ENCODE results near the gene PCDH15.

Gene PCDH15

DNA sequence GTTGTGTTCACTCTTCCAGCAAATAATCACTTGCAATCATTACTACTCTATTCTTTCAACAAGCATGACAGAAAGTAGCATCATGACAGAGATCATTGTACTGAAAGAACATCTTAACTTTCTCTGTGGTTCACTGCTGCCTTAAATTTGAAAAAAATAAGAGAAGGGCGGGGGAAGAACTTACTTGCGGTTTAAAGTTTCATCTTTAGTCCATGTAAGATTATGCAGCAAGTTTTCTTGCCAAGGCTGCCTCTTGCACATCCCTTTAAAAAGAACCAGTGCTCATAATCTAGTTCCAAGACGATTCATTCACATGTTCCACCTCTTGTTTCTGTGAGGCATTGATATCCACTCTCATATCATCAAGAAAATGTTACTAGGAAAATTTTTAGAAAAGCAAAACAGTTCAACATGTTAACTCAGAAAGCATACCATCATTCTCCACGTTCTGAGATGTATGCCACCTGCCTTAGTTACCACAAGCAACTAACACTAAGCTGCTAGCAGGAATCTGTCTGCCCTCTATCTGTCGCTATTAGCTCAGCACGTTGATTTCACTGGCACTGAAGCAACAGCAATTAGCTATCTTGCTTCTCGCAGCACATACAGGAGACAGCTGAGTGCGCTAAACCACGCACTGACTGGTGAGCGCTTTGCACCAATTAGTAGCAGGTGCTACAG is at the start of gene PCDH15:
TSS of gene PCDH15 (minus strand) at position 491 of the 681 bp plus-strand sequence. CDS start 136,969 bp downstream, outside the sequence.
- no peak for DNase-seq

DNA sequence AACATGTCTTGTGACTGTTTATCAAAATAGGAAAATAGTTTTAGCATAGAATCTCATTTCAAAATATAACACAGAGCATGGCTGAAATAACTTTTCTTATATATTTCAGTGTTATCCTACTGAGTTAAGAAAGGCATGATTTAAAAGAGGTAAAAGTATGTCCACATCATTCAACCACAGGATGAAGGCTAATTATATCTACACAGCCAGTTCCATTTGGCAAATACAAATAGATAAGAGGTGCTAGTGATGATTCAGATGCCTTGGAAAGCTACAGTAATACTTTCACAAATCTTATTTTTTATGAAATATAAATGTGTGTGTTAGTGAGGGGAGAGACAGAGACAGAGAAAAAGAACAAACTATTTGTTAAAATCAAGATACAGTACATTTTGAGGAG is 42.9 kb upstream of the PCDH15 start:
- no peak for DNase-seq

DNA sequence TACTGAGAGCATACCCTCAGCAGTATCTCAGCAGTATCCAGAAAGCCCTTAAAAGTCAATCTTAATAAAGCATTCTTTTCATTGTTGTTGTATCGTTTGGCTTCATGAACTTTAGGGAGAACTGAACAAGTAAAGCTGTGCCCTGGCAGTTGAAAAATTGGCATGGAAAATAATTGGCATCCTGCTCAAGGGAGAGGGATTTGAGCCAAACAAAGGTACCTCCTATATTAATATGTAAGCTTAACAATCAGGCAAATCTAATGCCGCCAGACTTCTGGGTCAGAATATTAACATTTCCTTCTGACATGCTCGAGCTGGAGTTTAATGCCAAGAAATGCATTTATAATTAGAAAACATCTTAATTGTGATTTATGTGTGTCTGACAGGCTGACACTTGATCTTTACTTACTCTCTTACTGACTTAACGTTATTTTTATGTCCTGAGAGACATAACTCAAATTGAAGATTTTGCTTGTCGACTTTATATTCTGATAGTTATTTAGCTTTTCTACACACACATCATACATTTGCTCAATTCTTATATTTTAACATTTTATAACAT is 42.1 kb upstream of the PCDH15 start:
- DNase-seq = no peak

DNA sequence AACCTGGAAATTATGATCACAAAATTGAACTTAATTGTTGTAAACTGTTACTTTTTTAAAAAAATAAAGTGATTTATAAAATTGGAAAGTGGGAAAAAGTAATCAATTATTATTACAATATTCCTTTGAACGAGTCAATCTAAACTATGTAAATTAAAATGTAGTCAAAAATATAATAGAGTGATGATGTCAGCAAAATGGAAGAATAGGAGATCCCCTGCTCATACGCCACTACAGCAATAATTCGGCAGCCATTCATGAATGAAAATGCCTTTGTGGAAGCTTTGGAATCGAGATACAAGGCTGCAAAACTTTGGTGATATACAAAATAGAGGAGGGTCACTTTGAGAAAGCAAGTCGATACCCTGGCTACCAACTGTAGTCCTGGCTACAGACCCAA is 36.4 kb upstream of the PCDH15 start:
- DNase-seq = no peak

DNA sequence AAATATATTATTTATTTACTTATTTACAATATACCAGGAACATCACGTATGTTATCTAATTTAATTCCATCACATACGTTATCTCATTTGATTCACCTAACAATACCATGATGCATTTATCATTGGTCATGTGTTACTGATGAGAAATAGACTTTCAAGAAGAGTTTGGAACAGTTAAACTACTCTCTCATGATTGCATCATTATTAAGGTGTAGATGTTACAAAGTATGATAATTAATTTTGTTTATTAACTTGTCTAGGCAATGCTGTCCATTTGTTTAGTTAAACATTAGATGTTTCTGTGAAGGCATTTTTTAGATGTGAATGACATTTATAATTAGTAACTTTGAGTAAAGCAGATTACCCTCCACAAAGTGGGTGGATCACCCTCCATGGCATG is 32.0 kb upstream of the PCDH15 start:
- no peak for DNase-seq

DNA sequence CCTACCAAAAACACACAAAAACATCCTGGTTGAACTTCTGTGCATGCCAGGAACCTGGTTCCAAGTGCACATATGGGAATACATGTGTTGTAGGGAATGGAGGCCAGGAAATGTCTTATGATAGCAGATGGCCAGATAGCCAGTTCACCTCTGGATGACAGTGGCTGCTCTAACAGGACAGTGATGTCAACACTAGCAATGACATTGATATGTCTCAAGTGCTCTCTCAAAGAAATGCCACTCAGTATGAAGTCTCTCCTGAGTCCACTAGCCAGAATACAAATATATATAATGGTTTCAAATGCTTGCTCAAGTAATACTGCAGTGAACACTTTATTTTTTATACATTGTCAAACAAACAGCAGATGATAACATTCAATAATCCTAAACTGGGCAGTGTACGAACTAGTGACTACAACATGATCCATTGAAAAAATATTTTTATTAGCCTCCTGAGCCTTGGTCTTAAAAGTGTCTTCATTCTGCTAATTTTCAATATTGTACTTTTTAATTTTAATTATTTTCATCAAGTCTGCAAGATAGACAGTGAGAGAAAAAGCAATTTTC is 26.0 kb upstream of the PCDH15 start:
- no peak for DNase-seq

DNA sequence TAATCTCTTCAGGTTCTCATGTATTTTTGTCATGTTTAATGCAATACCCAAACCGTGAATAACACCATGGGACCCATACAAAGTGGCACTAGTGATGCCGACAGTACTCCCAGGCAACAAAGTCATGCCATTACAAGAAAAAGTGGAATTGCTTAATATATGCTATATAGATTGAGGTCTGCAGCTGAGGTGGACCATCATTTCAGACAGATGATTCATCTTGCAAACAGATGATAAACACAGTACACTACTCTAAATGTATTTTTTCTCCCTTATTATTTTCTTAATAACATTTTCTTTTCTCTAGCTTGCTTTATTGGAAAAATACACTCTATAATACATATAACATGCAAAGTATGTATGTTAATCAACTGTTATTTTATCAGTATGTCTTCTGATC is 14.6 kb upstream of the PCDH15 start:
- DNase-seq = no peak

DNA sequence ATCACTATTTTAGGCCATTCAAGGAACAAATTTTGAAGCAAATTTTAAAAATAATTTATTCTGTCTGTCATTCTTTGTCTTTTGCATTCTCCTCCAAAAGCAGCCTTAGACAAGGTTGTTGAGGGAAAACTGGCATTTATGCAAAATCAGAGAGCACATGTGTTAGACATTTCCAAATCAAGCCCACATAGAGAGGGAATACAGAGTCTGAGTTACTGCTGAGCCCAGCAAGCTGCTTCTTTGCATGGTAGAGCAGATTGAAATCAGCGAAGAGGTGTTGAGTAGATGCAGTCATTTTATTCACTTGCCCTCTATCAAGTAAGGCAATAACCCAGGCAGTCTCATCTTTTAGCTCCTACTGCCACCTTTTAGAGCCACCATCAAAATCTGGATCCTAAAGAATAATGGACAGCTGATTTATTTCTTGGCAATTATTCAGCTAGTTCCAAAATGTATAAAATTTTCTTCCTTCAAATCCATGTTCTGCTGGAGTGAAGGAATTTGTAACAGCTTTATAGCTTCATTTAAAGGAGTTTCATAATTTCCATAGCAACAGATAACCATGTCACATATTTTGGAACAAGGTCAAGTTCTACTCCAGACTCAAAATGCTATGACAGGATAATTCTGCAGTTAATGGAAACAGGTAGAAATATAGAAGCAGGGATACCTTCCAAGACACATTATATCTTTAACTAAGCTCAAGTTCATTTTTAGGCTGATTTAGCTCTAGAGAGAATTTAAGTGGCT is 7.3 kb upstream of the PCDH15 start:
- no peak for DNase-seq

DNA sequence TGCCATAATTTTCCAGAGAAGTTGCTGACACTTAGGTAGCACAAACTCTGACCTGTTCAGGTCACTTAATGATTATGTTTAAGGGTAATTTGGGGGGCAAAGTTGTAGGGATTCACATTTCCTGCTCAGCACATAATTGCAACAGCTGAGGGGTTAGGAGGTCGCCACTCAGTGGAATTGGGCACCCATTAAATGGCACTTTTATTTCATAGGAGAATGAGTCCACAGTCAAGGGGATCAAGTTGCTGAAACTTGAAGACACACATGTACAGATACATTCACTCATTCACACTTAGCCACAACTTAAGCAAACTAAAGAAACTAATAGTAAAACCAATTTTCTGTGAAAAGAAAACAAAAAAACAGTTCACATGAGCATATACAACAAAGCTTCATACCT is 1.5 kb downstream of the PCDH15 start:
- DNase-seq = no peak

DNA sequence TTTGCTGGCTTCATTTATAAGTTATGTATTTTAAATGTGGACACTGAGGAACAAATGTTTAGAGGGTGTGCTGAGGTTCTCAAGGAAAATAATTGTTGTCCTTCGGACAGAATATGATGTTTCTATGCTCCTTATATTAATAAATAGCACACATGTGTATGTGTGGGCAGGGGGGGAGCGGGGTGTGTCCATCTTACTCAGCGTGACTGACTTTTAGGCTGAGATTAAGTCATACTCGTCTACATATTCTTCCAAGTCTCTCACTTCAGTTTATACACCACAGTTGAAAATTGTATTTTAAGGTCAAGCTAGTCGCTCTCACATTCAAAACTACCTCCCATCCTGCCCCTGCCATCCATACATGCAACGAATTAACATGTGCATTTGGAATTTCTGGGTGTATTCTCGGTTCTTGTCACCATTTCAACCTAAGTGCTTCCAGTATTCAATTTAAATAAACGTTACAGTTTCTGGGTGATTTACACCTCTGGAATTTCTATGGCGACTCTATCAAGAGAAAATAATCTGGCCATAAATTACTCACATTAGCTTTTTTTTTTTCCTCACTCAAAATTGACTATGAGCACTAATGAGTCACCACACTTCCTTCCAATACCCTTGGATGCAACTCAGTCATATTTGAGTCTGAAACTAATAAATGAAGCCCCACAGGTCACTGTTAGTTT is 3.3 kb downstream of the PCDH15 start:
- DNase-seq = no peak

DNA sequence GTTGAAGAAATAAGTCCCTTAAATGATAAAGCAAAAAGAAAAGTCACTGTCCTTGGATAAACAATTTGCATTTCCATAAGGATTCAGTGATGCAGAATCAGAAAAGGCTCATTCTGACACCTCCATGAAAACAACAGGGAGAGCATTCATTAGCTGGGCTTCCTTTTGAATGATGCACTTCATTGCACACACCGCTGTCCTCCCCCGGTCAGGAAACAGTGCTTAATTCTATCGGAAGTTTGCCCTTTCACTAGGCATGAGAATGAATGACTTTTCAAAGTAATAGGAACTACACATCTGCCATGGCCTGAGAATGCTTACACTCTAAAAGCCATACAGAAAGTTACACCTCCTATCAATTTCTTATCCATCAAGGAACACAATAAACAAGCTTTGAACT is 4.2 kb downstream of the PCDH15 start:
- DNase-seq = no peak

DNA sequence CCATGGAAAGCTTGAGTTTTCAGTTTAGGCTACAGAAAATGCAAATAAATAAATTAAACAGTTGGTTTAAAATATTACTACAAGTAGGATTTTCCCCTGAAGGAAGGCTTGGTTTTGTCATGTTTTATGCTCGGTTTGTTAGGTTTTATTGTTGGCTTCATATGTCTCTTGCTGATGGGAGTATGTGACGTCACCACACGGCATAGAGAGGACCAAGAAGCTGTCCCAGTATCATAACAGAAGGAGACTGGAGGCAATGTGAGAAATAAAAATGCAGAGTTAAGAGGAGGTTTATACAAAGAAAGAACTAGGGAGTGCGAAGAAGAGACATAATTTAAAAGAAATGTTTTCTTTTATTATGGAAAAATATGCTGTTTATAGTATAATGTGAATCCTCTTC is 24.4 kb downstream of the PCDH15 start:
- DNase-seq = no peak

DNA sequence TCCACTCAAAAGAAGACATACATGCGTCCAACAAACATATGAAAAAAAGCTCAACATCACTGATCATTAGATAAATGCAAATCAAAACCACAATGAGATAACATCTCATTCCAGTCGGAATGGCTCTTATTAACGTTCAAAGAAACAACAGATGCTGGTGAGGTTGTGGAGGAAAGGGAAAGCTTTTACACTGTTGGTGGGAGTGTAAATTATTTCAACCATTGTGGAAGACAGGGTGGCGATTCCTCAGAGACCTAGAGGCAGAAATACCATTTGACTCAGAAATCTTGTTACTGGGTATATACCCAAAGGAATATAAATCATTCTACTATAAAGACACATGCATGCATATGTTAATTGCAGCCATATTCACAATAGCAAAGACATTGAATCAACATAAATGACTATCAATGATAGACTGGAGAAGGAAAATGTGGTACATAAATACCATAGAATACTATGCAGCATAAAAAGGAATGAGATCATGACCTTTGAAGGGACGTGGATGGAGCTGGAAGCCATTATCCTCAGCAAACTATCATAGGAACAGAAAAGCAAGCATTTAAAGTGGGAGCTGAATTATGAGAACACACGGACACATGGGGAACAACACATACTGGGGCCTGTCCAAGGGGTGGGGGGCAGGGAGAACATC is 28.4 kb downstream of the PCDH15 start:
- DNase-seq = no peak

DNA sequence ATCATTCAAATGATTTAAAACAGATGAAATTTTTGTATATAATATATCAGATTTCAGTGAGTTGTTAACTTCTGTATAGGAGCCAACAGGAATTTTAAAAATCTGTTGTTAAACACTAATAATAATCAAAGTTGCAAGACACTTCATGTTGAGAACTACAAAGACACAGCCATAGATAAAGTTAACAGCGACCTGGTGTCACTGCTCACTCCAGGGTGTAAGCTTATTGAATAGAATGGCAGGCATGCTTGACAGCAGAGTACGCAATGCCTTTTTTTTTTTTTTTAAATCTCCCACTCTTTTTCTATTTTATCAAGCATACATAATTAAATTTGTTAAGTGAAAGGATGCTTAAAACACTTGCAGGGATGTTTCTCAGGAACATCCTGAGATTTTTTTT is 32.0 kb downstream of the PCDH15 start:
- DNase-seq = no peak

DNA sequence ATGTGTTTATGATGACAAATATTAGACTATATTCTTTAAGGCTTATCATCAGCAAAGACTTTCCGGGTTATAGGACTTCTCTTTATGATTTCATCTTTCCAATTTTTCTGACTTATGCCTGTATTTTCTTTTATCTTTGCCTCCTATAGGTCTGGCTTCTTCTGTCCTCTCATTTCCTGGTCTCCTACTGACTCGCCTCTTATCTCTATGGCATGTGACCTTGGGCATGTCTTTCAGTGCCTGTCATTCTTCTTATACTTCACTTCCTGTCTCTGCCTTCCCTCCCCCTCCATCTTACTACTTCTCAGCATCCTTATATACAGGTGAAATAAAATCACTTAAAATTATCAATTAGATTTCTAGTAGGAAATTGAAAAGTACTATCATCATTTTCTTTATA is 42.2 kb downstream of the PCDH15 start:
- DNase-seq = no peak

DNA sequence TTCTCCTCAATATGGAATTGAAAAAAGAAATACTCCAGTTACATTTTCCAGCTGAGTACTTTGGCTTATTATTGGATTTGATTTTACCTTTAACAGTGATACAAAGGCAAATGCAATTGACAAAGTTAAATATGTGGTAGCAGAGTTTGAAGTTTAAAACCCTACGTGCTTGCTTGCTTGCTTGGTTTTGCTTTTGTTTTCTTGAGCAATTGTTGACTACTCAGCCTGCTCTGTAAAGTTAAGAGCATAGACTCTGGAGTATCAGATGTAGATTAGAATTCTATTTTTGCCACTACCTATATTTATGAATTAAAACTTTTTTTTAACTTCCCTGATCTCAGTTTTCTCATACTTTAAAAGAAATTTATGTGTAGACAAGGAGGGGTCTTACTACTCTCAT is 51.4 kb downstream of the PCDH15 start:
- DNase-seq = no peak

DNA sequence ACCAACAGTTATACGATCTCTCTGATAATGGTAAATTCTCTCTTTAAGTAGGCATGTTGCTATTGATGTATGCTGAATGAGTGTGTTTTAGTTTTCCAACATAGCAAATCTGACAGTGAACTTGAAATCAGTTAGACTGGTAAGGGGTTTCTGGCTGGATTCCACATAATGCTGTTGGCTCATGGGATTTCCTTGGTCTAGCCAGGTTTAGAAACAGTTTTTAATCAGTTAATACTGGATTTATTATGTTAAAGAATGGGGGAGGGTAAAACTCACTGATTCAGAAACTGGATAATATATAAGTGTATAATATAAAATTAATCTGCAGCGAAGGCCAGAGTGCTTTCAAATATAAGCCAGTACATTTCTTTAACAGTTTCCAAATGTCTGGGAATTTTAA is 55.6 kb downstream of the PCDH15 start:
- no peak for DNase-seq

DNA sequence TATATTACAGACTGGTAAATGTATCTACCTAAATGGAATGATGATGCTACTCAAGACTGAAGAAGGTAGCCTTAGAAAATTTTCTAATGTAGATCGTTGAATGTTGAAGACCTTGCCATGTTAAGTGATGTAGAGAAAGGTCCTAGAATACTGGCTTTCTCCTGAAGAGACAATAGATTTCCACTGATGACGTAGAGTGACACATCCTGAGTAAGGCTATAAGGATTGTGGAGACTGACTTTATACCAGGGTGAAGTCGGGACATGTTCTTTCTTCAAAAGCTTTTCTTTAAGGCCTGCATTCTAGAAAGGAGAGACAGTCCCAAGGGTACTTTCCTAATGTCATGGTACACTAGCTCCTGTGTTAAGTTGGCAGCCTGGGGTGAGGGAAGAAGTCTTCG is 58.6 kb downstream of the PCDH15 start:
- DNase-seq = no peak

DNA sequence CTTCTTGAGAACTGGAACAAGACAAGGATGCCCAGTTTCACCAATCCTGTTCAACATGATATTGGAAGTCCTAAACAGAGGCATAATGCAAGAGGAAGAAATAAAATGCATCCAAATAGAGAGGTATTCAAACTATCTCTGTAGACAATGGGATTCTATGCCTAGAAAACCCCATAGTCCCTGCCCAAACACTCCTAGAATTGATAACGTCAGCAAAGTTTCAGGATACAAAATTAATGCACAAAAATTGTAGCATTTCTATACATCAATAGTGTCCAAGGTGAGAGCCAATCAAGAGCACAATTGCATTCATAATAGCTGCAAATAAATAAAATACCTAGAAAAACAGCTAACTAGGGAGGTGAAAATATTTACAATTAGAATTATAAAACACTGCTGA is 72.5 kb downstream of the PCDH15 start:
- DNase-seq = no peak

DNA sequence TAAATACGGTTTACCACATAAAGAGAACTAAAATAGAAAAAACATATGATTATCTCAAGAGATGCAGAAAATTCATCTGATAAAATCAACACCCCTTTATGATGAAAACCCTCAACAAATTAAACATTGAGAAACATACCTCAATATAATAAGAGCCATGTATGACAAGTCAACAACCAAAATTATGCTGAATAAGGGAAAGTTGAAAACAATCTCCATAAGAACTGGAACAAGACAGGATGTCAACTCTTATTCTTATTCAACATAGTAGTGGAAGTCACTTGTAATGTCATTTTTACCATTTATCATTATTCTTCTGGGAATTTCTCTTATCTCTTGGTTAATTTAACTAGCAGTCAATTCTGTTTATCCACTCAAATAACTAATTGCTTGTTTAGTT is 79.0 kb downstream of the PCDH15 start:
- DNase-seq = no peak

DNA sequence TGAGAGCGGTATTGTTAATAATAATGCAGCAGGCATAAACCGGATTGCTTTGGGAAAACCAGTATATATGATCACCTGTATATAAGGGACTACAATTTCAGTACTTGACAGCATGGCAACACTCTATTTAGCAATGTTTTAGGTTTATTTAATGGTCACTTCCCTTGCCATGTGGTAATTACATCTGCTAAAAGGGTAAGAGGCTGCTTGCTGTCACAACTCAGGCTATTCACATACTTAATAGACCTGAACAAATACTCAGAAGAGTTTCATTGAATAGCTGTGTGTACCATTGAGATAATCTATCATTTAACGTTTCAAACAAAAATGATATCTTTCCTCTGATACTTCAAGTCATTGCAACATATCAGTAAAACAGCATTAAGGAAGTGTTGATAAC is 90.1 kb downstream of the PCDH15 start:
- DNase-seq = no peak

DNA sequence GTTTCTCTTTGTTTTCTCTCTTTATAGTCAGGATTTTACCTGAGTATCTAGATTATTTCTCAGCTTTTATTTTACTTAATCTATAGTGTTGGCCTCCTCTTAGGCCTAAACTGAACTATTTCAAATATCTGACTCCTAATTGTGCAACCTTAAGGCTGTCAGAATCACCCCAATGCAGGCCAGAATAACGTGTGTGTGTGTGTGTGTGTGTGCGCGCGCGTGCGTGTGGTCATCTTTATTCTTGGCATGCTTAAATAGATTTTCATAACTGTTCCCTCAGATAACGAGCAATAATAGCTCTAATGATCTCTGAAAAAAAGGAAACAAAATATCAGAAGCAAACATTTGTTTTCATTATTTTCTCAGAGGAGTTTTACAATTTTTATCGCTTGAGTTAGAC is 92.4 kb downstream of the PCDH15 start:
- no peak for DNase-seq

DNA sequence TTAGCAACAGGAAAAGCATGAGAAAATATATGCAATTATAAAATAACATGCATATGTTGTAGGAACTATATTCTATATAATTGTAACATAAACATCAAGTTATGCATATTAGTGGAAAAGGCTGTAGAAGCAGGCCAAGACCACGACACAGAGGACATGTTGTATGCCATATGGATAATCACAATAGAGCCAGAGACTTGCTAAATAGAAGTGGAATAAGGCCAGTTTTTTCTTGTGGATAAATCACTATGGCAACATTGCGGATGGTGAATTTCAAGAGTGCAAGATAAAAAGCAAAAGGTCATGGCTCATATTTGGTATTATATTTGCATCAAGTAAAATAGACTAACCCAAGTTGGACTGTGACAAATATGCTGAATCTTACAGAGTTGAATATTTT is 93.0 kb downstream of the PCDH15 start:
- no peak for DNase-seq

Measured in DMS79 treated with DMSO at 0.1 percent for 48 hours (cell line).